Raji (cell line): Measurements from ENCODE around the gene SLC25A27.

Source experiments
- POLR2A ChIP-seq: IDR thresholded peaks from 2 replicates; pipeline ENCODE4 v1.6.1; 2011; ENCODE audit warnings: low read depth, low read length, control low read depth; ENCODE audit not compliant: insufficient read depth

SLC25A27 gene, protein sequence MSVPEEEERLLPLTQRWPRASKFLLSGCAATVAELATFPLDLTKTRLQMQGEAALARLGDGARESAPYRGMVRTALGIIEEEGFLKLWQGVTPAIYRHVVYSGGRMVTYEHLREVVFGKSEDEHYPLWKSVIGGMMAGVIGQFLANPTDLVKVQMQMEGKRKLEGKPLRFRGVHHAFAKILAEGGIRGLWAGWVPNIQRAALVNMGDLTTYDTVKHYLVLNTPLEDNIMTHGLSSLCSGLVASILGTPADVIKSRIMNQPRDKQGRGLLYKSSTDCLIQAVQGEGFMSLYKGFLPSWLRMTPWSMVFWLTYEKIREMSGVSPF

DNA sequence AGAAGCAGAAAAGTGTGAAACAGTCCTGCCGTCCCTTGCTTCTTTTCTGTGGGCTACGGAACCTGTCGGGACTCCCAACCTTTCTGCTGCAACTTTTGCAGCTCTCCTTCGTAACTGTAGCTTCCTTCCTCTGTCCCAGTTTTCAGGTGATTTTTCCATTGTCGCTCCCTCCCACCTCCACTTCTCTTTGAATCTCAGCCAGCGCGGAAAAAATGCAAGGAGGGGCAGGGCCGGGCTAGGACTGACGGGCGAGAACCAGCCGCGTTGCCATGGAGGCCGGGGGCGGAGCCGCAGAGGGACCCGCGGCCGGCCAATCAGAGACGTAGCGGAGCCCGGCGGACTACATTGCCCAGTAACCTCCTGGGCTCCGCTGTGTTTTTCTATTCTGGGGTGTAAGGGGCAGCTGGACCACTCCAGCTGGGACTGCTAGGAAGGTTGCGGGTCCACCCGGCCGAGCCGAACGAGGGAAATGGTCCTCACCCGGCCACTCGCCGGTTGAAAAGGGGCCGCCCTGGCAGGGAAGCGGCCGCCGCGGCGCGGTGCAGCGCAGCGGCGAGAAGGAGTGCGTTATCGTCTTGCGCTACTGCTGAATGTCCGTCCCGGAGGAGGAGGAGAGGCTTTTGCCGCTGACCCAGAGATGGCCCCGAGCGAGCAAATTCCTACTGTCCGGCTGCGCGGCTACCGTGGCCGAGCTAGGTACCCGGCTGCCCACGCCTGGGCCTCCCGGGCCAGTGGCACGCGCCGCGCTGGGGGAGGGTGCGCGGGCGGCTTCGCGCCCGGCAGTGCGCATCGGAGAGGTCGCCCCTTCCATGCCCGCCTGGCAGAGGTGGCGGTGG is at the start of gene SLC25A27, which contains the start of gene CYP39A1:
SLC25A27 (plus strand) TSS at position 373 of the 836 bp plus-strand sequence; CDS start at position 591, 218 bp downstream.
CYP39A1 (minus strand) TSS at position 216 of the 836 bp plus-strand sequence. CDS start 236 bp downstream, outside the sequence.
- peak; percentile 55 for TF ChIP-seq POLR2A

DNA sequence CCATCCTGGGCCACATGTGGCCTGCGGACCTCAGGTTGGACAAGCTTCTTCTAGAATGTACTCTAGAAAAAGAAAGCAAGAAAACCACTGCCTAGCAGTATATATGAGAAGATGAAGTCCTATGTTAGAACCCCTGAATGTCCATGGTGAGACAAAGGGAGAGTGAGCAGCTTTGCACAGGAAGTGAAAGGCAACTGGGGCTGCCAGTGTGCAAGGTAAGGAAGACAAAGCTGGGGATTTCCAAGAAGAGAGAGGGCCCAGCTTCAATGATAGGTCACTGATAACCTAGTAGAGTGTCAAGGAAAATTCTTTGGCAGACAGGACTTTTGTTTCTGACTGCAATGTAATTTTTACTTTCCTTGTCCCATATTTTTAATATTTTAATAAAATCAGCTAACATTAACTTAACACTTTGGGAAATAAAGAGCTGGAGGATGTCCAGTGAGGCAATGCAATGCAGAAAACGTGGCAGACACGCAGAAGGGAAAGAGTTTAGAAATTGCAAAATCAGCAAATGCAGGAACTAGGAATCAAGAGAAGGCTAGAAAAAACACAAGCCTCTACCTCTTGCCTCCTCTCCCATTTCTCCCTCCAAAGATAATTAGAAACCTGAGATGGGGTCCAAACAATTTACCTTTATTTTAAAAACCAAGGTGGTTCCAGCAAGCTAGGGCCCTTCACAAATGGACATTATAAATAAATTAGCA is 47.5 kb upstream of the SLC25A27 start:
- no peak for TF ChIP-seq POLR2A

DNA sequence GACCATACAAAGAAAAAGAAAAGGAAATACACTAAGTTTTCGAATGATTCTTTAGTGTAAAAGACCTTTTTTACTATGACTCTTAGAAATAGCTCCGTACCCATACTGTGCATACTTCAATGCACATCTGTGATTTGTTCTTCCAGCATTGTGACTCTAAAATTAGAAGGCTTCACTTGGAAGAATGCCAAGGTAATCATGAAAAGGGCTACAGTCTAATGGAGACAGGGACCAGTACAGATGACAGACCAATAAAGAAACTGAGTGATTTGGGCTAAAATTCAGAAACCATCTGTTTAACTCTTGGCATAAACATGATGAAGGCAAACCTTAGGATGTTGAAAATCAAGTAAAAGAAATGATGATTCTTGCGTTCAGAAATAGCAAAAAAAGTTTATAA is 46.4 kb upstream of the SLC25A27 start:
- TF ChIP-seq POLR2A: no peak

DNA sequence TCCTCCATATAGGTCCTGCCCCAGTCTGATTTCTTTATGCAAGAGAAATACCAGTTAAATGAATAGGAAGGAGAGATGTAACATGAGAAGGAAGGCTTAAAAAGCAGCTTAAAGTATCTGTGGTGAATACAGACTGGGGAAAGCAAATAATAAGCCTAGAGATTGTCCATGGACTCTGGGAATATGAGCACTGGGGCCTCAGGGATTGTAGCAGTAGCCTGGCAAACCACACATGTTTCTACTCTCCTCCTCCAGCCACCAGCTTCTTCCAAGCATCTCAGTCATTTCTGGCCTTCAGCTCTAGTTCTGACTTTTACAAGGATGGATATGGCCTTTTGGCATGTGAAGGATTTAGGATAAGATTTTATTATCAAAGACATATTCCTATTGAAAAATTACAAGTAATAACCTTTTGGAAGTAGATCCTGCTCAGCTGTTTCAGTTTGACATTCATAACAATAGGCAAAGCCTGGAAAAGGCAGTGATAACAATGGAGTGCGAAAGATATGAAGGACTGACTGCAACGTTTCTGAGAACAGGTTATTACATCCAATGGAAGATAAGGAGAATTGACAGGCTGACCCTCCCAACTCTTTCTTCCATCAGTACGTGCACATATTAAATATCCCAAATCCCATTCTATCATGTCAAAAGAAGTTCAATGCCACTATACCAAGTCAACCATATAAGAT is 41.8 kb upstream of the SLC25A27 start:
- no peak for TF ChIP-seq POLR2A

DNA sequence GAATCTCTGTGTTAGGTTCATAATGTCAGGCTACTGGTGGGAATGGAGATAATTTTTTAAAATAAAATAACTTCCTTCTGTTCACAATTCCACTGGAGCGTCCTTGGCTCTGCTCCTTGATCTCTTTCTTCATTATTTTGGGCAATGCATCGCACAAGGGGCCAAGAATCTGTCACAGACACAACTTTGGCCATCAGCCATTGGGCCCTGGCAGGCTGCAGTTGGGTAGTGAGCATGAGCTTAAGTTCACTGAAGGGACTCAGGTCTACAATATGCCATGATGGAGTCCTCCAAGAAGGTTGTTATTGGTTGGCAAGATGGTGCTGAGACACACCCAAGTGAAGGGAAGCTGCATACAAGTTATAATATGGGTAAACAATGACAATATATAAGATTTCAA is 40.1 kb upstream of the SLC25A27 start:
- no peak for TF ChIP-seq POLR2A

DNA sequence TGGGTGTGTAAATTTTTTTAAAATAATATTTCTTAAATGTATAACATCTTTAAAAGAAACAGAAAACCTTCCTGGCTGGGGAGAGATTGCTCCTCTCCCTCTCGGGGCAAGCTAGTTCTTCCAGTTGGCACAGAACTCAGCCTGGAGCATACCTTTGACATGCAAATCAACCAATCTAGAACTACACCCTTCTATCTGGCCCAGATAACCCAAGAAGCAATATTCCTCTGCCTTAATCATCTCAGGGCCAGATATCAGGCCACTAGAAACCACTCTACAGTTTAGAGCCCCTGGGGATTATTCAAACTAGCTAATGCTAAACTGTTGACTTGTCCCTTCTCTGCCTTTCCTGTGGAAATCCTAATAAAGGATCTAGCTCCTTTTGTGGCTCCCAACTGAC is 34.0 kb upstream of the SLC25A27 start:
- TF ChIP-seq POLR2A: no peak

DNA sequence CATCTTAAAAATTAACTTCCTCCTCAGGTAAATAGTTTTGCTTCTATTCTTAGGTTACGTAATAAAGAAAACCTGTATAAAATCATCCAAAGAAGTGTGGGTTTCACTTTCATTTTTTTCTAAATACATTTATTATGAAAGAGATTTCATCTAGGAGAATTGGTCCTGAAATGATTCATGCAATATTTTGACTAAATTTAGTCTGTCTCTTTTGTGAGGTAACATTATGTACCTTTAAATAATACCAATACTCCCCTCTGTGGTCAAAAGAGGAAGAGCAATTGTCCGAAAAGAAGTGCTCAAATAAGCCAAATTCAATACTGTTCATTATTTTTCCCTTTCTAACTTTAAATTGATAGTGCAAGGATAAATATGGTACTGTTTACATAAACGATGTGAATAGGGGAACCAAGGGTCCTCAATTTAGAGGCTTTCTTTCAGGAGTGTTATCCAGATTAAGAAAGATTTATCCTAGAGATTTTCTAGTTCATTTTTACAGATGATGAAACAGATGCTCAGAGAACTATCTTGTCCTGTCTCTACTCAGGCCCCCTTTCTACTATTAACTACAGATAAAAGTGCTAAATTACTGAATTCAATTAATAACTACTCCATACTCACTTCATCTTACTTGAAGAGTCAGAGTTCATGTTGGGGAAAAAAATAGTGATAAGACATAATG is 26.4 kb upstream of the SLC25A27 start:
- TF ChIP-seq POLR2A: no peak

DNA sequence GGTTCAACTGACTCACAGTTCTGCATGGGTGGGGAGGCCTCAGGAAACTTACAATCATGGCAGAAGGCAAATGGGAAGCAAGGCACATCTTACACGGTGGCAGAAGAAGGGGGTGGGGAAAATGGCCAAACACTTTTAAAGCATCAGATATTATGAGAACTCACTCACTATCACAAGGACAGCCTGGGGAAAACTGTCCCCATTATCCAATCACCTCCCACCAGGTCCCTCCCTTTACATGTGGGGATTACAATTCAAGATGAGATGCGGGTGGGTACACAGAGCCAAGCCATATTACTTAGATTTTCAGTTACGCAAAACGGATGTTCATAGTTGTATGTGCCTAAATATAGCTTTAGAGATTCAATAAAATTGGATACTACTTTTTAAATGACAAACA is 25.8 kb upstream of the SLC25A27 start:
- TF ChIP-seq POLR2A: no peak

DNA sequence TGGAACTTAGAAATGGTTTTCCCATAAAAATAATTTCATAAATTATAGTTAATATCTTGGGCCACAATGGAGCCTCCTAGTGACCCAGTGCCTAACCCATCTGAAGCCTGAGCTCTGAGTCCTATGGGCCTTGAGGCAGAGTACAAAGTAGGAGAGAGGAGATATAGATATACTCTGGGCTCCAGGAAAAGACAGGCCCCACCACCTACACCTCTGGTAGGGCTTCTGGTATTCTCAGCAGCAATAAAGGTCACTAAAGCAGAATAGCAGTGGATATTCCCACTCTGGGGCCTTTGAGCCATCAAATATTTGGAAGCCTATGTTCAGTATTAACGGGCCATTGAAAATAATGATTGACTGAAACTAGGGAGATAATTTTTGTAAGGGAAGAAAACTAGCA is 24.3 kb upstream of the SLC25A27 start:
- no peak for TF ChIP-seq POLR2A

DNA sequence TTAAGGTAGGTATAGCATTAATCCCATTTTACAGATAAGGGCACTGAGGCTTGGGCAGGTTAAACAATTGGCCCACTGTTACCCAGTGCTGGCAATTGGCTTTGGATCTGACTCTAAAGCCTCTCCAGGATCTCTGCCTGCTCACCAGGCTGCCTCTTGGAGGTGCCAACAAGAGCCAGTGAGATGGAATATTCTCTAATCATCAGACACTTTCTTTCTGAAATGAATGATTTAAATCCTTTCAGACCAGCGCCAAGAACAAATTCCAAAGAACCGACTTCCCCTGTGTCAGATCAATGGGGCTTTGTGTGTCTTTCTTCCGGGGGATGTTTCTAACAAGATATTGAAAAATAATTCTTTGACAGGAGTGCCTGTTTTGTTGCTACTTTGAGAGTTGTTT is 23.8 kb upstream of the SLC25A27 start:
- no peak for TF ChIP-seq POLR2A

DNA sequence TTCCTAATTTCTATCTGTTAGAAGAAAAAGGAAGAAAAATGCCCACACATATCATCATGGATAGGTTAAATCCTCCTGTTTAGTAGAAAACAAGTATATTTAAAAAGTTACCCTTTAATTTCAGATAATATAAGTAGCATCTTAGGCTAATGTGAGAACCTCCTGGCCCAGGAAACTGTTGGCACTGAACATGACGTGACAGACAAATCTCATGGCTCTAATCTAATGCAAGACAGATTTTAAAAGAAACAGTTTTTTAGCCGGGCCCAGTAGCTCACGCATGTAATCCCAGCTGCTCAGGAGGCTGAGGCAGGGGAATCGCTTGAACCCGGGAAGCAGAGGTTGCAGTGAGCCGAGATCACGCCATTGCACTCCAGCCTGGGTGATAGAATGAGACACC is 23.1 kb upstream of the SLC25A27 start:
- no peak for TF ChIP-seq POLR2A

DNA sequence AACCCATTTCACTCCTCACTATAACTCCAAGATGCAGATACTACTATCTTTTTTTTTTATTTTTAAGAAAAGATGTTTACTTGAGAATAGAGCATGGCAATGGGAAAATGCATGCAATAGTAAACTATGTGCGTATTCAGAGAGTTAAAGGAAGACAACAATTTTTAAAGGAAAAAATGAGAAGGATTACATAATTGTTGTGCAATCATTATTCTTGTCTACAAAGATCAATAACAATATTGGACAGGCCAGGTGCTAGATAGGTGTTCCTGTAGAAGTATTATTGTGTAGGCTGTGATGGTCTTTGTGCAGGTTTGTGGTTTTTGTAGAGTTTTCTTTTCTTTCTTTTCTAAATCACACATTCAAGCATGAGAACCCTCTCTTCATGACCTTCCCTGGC is 20.7 kb upstream of the SLC25A27 start:
- no peak for TF ChIP-seq POLR2A

DNA sequence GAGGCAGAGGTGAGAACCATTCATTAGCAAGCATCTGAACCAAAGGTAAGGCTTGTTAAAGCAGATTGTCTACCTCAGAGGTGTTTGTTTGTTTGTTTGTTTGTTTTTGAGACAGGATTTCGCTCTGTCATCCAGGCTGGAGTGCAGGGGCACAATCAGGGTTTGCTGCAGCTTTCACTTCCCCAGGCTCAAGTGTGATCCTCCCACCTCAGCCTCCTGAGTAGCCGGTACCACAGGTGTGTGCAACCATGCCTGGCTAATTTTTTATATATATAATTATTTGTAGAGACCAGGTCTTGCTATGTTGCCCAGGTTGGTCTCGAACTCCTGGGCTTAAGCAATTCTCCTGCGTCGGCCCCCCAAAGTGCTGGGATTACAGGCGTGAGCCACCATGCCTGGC is 17.3 kb upstream of the SLC25A27 start:
- TF ChIP-seq POLR2A: no peak

DNA sequence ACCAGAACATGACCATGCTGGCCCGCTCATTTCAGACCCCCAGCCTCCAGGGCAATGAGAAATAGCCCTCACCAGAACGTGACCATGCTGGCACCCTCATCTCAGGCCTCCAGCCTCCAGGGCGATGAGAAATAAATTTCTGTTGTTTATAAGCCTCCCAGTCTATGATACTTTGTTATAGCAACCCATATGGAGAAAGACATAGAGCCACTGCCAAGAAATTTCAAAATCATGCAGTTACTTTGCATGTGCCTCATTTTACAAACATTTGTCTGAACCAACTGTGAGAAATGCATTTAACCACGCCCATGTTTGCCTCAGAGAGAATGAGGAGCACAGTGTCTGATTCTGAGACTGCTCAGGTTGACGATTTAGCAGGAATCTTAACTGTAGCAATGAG is 15.6 kb upstream of the SLC25A27 start:
- TF ChIP-seq POLR2A: peak; percentile 60; the same call in 1 of the 2 replicates

DNA sequence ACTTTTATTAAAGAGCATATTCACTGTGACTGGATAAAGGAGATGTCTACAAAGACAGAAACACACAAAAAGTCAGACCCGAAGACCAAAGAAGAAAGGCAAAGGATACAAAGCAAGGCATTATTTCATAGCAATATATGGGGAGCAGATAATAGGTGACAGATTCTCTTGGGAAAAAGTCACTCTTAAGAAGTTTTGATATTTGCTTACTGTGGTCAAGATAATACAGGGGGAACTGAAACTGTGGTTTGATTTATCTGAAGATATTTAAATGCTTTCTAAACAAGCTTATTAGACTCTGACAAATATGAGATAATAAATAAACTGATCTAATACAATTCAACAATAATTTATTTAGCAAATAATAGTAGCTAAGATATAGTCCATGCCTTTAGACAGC is 14.8 kb upstream of the SLC25A27 start:
- TF ChIP-seq POLR2A: no peak

DNA sequence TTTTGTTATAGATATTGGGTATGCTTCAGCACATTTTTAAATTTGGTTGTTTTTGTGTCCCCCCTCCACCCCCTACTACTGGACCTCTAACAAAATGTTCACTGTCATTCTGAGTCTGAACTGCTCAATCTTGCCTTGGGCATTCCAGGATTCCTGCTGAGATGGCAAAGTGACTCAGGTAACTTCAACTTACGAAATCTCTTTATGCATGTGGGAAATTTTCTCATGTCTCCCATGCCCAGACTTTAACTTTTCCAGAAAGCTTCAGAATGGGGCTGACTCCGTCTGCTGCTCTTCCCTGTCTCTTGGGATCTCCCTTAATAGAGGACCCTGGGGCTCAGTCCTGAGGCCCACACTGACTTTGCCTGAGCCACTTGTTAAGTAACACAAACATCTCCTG is 14.1 kb upstream of the SLC25A27 start:
- no peak for TF ChIP-seq POLR2A
